ENCODE results near the gene VPS11.
"Not testable (repeated sequence)": the region's sequence is repeated elsewhere in the genome, so short reads cannot be mapped to it uniquely, and the experiment has no call there.

The VPS11 gene

GRCh38 chr11:119067371-119068222 lies at the start of gene VPS11:
TSS of gene VPS11 (plus strand) at chr11:119067818. CDS start at chr11:119067824, 6 bp downstream.
- peak; percentile 97 for DNase-seq

GRCh38 chr11:119018074-119018938 lies 49.3 kb upstream of the VPS11 start, which contains the start of the genes RPS25 and TRAPPC4:
TSS of gene RPS25 (minus strand) at chr11:119018343. CDS start at chr11:119018284, 59 bp downstream.
TSS of gene TRAPPC4 (plus strand) at chr11:119018766. CDS start at chr11:119018796, 30 bp downstream.
- peak; percentile 96 for DNase-seq

- DNase-seq, result no peak
Measured at GRCh38 chr11:119019996-119020395, 47.6 kb upstream of the VPS11 start.

- DNase-seq, result no peak
Measured at GRCh38 chr11:119021631-119022030, 46.0 kb upstream of the VPS11 start.

GRCh38 chr11:119023741-119024140 lies 43.9 kb upstream of the VPS11 start:
- no peak for DNase-seq

- no peak for DNase-seq
Measured at GRCh38 chr11:119024430-119025098, 43.1 kb upstream of the VPS11 start.

- no peak for DNase-seq
Measured at GRCh38 chr11:119025099-119025473, 42.5 kb upstream of the VPS11 start.

- no peak for DNase-seq
Measured at GRCh38 chr11:119025541-119025940, 42.1 kb upstream of the VPS11 start.

GRCh38 chr11:119025978-119026766 lies 41.4 kb upstream of the VPS11 start:
- DNase-seq, result no peak

- no peak for DNase-seq
Measured at GRCh38 chr11:119026970-119027369, 40.6 kb upstream of the VPS11 start.

GRCh38 chr11:119027561-119028345 lies 39.9 kb upstream of the VPS11 start:
- DNase-seq, result no peak

- DNase-seq, result no peak
Measured at GRCh38 chr11:119028346-119029068, 39.1 kb upstream of the VPS11 start.

GRCh38 chr11:119029069-119029339 lies 38.6 kb upstream of the VPS11 start:
- DNase-seq, result no peak

GRCh38 chr11:119029340-119030028 lies 38.1 kb upstream of the VPS11 start:
- no peak for DNase-seq

GRCh38 chr11:119030029-119030328 lies 37.6 kb upstream of the VPS11 start:
- no peak for DNase-seq

- peak; percentile 99 to 100 for DNase-seq
Measured at GRCh38 chr11:119030329-119031047, 37.1 kb upstream of the VPS11 start, which contains the start of gene SLC37A4. TSS of gene SLC37A4 (minus strand) at chr11:119030877.

- no peak for DNase-seq
Measured at GRCh38 chr11:119031912-119032280, 35.7 kb upstream of the VPS11 start.

- DNase-seq, result not testable (repeated sequence)
Measured at GRCh38 chr11:119033421-119033820, 34.2 kb upstream of the VPS11 start.

- DNase-seq, result no peak
Measured at GRCh38 chr11:119034813-119035212, 32.8 kb upstream of the VPS11 start.

- no peak for DNase-seq
Measured at GRCh38 chr11:119038884-119039283, 28.7 kb upstream of the VPS11 start.

All from CD4-positive, alpha-beta T cell treated with Interleukin-4 for 1 hour (primary cell).